GM13977 (cell line): ENCODE measurements around the gene NRDE2.

Source experiments
- DNase-seq: peaks from one replicate; pipeline ENCODE4 v3.0.0; 2012; ENCODE audit warnings: low spot score
- CTCF ChIP-seq: IDR thresholded peaks from 2 replicates; pipeline ENCODE4 v1.5.1; 2012; ENCODE audit warnings: mild to moderate bottlenecking, control low read depth; ENCODE audit not compliant: insufficient read depth; ENCODE audit errors: extremely low read depth, missing control alignments
- in situ Hi-C: fragments of 300-500 bp; cut with MboI; formaldehyde crosslinking; loops from one replicate; pipeline ENCODE4 v1.12.0; 2022; ENCODE audit warnings: low sequenced_read_pairs, low pct_unique_long_range_greater_than_20kb, mixed read lengths, inconsistent platforms; ENCODE audit not compliant: unreplicated experiment

Gene NRDE2

DNA sequence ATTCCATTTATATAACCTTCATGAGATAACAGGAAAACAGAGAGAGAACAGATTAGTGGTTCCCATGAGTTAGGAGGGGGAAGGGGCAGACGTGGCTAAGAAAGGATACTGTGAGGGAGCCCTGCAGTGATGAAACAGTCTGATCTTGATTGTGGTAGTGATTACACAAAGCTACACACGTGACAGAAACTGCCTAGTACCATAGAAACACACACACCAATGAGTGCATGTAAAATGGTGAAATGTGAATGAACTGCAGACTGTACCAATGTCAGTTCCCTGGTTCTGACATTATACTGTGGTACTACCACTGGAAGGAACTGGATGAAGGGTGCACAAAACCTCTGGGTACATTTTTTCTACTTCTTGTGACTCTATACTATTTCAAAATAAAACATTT, 36.9 kb downstream of the NRDE2 start:
- in situ Hi-C loops: no loop called here
- no peak for TF ChIP-seq CTCF
- DNase-seq: no peak

DNA sequence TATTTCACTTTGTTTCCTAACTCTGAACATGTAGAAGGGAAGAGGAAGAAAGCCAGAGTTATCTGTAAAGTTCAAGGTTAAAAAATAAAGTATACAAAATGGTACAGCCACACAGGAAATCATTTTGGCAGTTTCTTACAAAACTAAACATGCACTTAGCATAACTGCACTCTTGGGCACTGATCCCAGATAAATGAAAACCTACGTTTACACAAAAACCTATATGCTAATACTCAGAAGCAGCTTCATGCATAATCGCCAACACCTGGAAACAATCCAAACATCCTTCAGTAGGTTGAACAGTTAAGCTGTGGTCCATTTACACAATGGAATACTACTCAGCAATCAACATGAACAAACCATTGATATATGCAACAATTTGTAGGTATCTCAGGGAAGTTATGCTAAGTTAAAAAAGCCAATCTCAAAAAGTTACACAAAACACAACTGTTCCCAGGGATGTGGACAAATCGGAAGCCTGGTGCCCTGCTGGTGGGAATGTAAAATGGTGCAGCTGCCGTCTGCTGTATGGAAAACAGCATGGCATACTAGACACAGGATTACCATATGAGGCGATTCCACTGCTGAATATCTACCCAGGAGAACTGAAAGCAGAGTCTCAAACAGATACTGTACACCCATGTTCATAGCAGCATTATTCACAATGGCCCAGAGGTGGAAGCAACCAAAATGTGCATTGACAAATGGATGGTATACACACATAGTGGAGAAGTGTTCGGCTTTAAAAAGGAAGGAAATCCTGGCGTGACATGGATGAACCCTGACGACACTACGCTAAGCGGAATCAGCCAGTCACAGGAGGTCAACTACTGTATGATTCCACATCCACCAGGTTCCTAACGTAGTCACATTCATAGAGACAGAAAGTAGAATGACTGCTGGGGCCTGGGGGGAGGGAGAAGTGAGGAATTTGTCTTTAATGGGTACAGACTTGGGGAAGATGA, 37.7 kb downstream of the NRDE2 start:
- in situ Hi-C loops: no loop called here
- TF ChIP-seq CTCF: no peak
- no peak for DNase-seq

GRCh38 chr14:90291699-90292098, 40.0 kb downstream of the NRDE2 start:
- in situ Hi-C loops: no loop called here
- DNase-seq: no peak
- TF ChIP-seq CTCF: no peak

DNA sequence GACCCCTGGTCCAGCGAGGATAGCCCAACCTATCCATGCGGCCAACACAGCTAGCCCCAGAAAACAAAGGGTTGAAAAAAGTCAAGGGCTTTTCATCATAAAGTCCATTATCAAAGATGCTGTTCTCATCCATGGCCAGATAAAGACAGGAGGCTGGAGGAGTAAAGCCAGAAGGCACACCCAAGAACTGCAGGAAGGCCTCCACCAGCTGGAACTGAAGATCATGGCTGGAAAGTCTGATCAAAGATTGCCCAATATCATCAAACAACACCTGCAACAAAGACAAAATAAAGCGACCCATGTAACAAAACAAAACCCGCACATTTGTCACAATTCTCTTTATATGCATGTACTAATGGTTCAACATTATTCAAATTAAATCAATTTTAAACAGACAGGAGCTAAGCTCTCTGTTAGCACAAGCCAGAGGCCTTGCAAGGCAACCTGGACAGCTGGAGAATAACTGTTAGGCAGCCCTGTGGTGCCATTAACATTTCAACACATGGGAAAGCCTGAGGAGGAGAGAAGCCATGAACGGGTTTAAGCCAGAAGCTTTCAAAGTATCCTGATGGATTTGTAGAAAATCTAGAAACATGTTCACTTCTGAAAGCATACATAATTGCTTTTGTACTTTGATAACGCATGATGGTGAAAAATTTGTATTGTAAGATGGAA, 41.3 kb downstream of the NRDE2 start:
- no peak for TF ChIP-seq CTCF
- no peak for DNase-seq
- in situ Hi-C loops: no loop called here

DNA sequence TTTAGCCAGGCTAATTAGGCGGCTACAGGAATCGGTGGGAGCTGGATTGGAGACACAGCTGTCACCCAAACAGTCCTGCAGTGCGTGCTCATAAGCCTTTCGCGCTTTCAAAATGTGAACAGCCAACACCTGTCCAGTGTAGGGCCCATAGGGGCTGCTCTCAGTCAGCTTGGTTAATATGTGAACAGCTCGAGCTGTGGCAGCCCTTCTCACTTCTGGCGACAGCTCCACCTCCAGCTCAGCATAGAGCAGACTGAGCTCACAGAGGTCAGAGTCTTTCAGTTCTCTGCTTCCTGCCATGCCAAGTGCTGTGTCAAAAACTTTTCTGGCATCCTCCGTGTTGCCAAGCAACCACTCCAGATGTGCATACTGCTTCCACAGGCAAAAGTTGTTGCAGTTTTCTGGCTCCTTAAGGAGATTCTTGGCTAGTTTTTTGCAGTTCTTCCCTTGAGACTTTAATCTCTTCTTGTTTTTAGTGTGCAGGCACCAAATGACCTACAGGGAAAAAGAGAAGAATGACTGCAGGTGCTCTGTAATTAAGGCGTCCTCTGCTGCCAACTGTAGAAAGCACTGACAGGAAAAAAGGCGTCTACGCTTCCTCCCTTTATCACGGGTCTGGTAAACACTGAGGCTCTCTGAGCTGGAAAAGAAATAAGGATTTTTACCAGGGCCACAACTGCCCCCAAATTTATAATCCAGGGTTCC, 42.9 kb downstream of the NRDE2 start:
- in situ Hi-C loops: no loop called here
- no peak for TF ChIP-seq CTCF
- DNase-seq: no peak

DNA sequence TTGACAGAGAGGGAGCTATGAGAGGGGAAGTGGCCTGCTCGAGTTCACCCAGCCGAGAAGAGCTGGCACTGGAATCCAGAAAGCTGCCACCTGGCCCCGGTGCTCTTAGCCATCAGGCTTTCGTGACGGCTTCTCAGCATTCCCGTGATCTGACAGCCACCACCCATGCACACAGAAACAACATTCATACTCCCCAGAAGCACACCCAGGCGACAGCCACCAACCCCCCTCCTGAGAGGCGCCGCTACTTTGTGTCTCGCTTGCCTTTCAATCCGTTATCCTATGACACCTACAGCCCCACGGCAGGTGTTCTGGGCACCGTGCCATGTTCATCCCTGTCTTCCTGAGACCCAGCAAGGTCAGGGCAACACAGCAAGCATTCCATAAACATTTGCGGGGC, 44.0 kb downstream of the NRDE2 start:
- DNase-seq: no peak
- in situ Hi-C loops: no loop called here
- TF ChIP-seq CTCF: no peak
